GM12875 (cell line): Measurements from ENCODE around the gene CTDSPL.

Source experiments
- H3K4me3 ChIP-seq: one replicate; pipeline ENCODE4 v1.5.1; 2011; ENCODE audit warnings: low read depth, low read length, control low read depth
- CTCF ChIP-seq: IDR thresholded peaks from 2 replicates; pipeline ENCODE4 v1.5.1; 2011; ENCODE audit warnings: low read depth, mild to moderate bottlenecking, control low read depth, inconsistent platforms, low read length, moderate library complexity, borderline replicate concordance; ENCODE audit not compliant: insufficient read depth

The CTDSPL gene

GRCh38 chr3:37823189-37823588 is 38.5 kb upstream of the CTDSPL start:
- H3K4me3 ChIP-seq = no peak overlapping the region
- TF ChIP-seq CTCF = no peak

DNA sequence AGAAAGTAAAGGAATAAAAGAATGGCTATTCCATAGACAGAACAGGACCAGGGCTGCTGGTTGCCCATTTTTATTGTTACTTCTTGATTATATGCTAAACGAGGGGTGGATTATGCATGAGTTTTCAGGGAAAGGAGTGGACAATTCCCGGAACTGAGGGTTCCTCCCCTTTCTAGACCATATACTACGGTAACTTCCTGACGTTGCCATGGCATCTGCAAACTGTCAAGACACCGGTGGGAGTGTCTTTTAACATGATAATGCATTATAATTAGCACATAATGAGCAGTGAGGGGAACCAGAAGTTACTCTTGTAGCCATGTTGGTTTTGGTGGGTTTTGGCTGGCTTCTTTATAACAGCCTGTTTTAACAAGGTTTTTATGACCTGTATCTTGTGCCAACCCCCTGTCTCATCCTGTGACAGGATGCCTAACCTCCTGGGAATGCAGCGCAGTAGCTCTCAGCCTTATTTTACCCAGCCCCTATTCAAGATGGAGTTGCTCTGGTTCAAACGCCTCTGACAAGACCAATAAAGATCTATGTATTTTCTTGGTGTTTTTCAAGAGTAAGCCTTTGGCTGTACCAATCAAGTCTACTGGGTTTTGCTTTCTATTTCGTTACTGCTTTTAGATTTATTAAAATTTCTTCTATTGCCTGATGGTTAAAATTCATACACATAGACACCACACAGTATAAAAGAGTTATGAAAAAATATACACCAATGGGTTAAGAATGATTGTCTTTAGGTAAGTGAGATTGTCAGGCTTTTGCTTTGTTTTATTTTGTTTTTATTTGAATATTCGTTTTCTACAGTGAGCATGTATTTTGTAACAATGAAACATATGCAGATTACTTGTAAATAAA is 37.4 kb upstream of the CTDSPL start:
- H3K4me3 ChIP-seq = no peak overlapping the region
- TF ChIP-seq CTCF = no peak

DNA sequence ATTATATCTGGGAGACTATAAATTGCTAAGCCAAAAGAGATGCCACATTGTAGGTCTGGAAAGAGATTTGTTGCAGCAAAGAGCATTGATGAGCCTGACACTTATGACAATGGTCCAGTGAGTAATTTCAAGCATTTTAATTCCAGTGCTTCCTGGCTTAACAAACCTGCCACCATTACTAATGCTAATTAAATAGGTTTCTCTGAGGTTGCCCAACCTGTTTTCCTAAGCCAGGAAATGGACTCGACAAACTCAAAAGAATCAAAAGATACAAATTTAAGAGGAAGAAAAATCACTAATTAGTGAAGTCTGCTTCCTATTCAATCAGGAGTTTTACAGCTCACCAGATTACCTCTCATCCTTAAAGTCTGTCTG is 36.7 kb upstream of the CTDSPL start:
- H3K4me3 ChIP-seq = no peak overlapping the region
- TF ChIP-seq CTCF = no peak

DNA sequence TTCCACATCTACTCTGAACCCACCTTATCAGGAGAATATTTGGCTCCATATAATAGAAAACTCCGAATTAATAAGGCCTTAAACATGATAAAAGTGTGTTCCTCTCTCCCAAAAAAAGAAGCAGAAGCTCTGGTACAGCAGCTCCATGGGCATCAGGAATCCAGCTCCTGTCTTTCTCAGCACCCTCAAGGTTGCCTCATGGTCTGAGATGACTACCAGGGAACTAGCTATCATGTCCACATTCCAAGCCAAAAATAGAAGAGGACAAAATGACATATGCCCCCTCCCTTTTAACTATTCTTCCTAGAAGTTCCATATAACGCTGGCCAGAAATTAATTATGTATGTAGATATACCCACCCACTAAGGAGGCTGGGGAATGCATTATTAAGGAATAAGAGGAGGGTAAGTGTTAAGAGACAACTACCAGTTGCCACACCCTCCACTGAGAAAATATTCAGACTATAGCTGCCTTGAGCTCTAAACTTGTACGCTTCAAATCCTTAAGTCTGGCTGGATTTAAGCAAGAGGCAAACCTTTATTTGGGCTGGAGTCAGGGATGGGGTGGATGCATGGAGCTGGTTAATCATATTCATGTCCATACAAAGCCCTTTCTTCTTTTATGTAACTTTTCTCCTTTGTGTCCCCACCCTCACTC is 35.8 kb upstream of the CTDSPL start:
- no peak for TF ChIP-seq CTCF
- H3K4me3 ChIP-seq = no peak overlapping the region

DNA sequence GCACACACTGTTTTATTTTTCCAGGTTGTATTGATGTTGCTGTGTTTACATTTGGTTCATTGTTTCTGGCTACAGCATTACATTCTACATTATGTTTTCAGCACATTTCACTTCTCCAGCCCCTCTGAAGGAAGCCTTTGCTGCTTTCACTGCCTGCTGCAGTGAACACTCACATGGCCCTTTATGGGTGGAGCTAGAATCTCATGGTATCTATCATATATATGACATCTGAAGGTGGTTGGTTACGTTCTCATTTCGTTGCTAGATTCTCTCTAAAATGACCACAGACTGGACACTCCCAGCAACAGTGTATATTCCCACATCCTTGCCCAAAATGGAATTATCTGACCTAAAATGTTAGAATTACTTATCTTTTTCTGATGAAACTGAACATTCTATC is 35.2 kb upstream of the CTDSPL start:
- TF ChIP-seq CTCF = no peak
- H3K4me3 ChIP-seq = no peak overlapping the region

DNA sequence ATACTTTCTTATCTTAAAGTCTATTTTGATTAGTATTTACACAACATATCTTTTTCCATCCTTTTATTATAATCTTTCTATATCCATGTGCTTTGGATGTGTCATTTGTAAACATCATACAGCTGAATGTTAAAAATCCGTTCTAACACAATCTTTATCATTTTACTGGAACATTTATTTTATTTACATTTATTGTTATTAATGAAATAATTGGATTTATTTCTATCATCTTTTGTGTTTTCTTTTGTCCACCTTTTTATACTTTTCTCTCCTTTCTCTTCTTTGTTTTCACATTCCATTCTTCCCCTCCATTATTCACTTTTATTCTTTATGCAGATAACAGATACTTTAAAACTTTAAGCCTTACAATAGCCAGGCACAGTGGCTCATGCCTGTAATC is 34.7 kb upstream of the CTDSPL start:
- H3K4me3 ChIP-seq = no peak overlapping the region
- no peak for TF ChIP-seq CTCF

DNA sequence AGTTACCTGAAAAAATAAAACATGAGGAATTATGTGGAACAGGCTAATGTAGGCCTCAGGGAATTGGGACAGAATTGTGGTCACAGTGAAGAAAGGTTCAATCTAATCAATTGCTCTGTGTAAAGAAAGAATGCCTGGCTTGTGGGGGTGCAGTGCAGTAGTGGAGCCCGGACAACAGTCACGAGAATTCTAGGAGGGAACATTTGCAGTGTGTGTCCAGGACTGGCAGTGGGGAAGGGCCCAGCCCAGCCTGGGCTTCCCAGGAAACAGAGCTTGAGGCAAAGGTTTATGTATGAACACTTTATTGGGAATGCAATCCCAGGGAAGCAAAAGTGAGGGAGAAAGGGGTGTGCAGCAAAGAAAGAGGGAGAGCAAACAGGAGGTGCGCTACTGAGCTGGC is 29.2 kb upstream of the CTDSPL start:
- no peak for TF ChIP-seq CTCF
- no peak overlapping the region for H3K4me3 ChIP-seq
